Adrenal gland (tissue), 5 donors: ENCODE measurements around the gene CTCF.

Source experiments
- POLR2A ChIP-seq, 2 donors: fragments of 450-650 bp; IDR thresholded peaks; one replicate each; pipeline ENCODE4 v1.6.1; 2017; ENCODE audit warnings: antibody characterized with exemption in 2 of 2, mild to moderate bottlenecking in 2 of 2, moderate library complexity in 1 of 2
- TF ChIP-seq, protein P1 (sequence below), 6 experiments: fragments of 450-650 bp in 4 of 6; fragments of 200-600 bp in 2 of 6; sonication (generic) in 1 of 6; IDR thresholded peaks; 1 replicate in 5 of 6; 2 replicates in 1 of 6; pipeline versions ENCODE4 v1.5.1 to v1.8.0; 2016 to 2021; ENCODE audit warnings: antibody characterized with exemption in 6 of 6, mild to moderate bottlenecking in 2 of 6, moderate library complexity in 1 of 6
- donor health status: DM: no; HTN: no; CAD: no.

DNA sequence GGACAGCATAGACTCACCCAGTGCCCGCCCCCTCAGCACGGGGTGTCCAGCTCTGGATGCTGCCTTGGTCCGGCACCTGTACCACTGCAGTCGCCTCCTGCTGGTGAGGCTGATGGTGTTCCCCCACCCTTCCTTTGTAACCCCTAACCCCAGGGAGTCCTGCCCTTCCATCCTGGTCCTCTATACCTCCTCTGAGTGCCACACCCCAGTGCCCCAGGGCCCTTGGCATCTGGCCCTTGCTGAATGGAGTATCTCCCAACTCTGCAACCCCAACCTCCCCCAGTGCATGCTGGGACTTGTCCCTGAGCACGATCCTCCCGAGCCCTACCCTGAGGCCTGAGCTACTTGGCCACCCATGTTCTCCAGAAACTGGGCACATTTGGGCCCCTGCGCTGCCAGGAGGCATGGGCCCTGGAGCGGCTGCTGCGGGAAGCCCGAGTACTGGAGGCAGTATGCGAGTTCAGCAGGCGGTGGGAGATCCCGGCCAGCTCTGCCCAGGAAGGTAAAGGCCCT lies 17.9 kb upstream of the CTCF start:
- TF ChIP-seq, protein P1, sequence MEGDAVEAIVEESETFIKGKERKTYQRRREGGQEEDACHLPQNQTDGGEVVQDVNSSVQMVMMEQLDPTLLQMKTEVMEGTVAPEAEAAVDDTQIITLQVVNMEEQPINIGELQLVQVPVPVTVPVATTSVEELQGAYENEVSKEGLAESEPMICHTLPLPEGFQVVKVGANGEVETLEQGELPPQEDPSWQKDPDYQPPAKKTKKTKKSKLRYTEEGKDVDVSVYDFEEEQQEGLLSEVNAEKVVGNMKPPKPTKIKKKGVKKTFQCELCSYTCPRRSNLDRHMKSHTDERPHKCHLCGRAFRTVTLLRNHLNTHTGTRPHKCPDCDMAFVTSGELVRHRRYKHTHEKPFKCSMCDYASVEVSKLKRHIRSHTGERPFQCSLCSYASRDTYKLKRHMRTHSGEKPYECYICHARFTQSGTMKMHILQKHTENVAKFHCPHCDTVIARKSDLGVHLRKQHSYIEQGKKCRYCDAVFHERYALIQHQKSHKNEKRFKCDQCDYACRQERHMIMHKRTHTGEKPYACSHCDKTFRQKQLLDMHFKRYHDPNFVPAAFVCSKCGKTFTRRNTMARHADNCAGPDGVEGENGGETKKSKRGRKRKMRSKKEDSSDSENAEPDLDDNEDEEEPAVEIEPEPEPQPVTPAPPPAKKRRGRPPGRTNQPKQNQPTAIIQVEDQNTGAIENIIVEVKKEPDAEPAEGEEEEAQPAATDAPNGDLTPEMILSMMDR (IDR thresholded peaks at IDR 0.05) = no peak
- no peak for TF ChIP-seq POLR2A (IDR thresholded peaks at IDR 0.05)
